ENCODE measurements around the gene LCN6. TPM values are rescaled to one million over a fixed set of nuclear protein-coding genes. Genes with fewer than 3 reads are reported as not detected.

The LCN6 gene
- polyA plus RNA-seq, 1 donor (not counting 4 experiments of a cell fraction or from before 2014, with no cell fraction given), result not detected

DNA sequence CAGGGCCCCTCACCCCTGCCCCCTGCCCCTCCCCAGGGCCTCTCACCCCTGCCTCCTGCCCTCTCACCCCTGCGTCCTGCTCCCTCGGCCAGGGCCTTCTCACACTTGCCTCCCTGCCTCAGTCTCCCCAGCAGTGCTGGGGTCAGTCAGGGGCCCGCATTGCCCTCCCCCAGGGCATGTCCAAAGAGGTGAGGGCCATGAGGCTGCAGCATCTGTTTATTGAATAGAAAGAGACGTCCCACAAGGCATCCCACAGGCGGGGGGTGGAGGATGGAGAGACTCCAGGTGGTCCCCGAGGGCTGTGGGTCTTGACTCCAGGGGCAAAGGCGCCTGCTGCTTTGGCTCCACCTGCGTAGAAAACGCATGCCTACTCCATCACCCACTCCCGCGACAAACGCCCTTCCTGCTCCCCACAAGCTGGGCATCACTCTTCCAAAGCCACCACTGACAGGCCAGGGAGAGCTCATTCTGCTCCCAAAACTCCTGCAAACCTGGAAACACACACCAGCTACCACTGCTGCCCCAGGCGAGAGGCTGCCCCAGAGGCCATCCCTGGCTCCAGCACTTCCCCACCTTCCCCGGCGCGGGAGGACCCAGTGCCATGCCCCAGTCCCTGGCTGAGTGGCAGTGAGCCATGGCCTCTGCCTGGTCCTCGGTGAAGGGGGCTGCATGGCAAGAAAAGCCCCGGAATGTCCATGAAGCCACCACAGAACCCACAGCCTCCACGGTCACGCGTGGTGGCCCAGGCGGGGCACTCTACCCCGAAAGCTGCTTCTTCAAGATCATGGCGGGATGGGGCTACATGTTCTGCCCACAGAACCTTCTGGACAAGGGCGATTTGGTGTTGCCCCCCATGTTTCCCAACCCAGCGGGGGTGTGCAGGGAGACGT lies 11.4 kb upstream of the LCN6 start:
- dilution Hi-C loops (cut with MboI; ENCODE audit: extremely low pct_ligation_motif_present, low sequenced_read_pairs), result no loop called here
- H3K9ac ChIP-seq (ENCODE audit: control insufficient read depth, extremely low read depth, insufficient read depth, low read length), result no peak overlapping the region
- no peaks in the 10 kb centered on the region for H4K20me1 ChIP-seq (ENCODE audit: control insufficient read depth, extremely low read depth, insufficient read depth, low read length)
- H3K27me3 ChIP-seq (ENCODE audit: control insufficient read depth, extremely low read depth, insufficient read depth, low read length), result peaks cover 22% of the 10 kb centered on the region
- no peak overlapping the region for H2AFZ ChIP-seq (ENCODE audit: control insufficient read depth, low read length)
- H3K4me1 ChIP-seq (ENCODE audit: control insufficient read depth, extremely low read depth, insufficient read depth, low read length), result no peaks in the 10 kb centered on the region
- no peaks in the 10 kb centered on the region for H3K36me3 ChIP-seq (ENCODE audit: control insufficient read depth in 2 of 2, extremely low read depth in 1 of 2, insufficient read depth in 2 of 2, low read length in 2 of 2)
- no peak overlapping the region for H3K4me2 ChIP-seq (ENCODE audit: control insufficient read depth, extremely low read depth, insufficient read depth, low read depth, low read length)
- FAIRE-seq, result no peak
- no peak for DNase-seq (ENCODE audit: low read depth, low spot score)
- no peak overlapping the region for H3K4me3 ChIP-seq (ENCODE audit: control insufficient read depth in 2 of 3, extremely low read depth in 1 of 3, insufficient read depth in 2 of 3, low read depth in 1 of 3, low read length in 3 of 3)
- peaks cover 5% of the 10 kb centered on the region for H3K9me3 ChIP-seq (ENCODE audit: control insufficient read depth, low read depth, low read length)
- no peaks in the 10 kb centered on the region for H3K9me1 ChIP-seq (ENCODE audit: control insufficient read depth, extremely low read depth, insufficient read depth, low read length)
- H3K27ac ChIP-seq (ENCODE audit: control insufficient read depth, insufficient read depth, low read length), result no peak overlapping the region
- TF ChIP-seq, protein P1, sequence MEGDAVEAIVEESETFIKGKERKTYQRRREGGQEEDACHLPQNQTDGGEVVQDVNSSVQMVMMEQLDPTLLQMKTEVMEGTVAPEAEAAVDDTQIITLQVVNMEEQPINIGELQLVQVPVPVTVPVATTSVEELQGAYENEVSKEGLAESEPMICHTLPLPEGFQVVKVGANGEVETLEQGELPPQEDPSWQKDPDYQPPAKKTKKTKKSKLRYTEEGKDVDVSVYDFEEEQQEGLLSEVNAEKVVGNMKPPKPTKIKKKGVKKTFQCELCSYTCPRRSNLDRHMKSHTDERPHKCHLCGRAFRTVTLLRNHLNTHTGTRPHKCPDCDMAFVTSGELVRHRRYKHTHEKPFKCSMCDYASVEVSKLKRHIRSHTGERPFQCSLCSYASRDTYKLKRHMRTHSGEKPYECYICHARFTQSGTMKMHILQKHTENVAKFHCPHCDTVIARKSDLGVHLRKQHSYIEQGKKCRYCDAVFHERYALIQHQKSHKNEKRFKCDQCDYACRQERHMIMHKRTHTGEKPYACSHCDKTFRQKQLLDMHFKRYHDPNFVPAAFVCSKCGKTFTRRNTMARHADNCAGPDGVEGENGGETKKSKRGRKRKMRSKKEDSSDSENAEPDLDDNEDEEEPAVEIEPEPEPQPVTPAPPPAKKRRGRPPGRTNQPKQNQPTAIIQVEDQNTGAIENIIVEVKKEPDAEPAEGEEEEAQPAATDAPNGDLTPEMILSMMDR (optimal IDR thresholded peaks at IDR 0.05 in 1 of 3, IDR thresholded peaks at IDR 0.05 in 1 of 3, conservative IDR thresholded peaks at IDR 0.05 in 1 of 3; ENCODE audit: extremely low read depth in 1 of 3, insufficient read depth in 2 of 3, low read length in 3 of 3), result no peak
- no peak for TF ChIP-seq EZH2 (IDR thresholded peaks at IDR 0.05; ENCODE audit: low read length)
- no peaks in the 10 kb centered on the region for H3K79me2 ChIP-seq (ENCODE audit: control insufficient read depth, insufficient read depth, low read length)

DNA sequence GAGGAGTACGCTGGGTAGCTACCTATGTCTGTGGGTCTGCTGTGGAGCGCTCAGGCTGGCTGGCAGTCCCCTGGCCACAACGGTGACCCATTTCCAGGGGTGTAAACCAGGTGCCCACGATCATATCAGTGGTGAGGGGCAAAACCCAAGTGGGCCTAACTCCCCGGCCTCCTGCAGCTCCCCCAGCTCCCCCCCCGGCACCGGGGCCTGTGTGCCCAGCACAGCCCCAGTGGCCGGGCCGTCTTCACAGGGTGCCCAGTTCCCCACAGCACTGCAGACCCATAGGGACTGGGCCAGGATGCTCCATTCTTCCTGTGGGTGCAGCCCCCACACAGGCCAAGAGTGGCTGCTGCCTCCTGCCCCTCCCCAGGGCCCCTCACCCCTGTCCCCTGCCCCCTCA lies 10.7 kb upstream of the LCN6 start:
- H3K79me2 ChIP-seq (ENCODE audit: control insufficient read depth, insufficient read depth, low read length), result no peaks in the 10 kb centered on the region
- H2AFZ ChIP-seq (ENCODE audit: control insufficient read depth, low read length), result no peak overlapping the region
- H3K9me1 ChIP-seq (ENCODE audit: control insufficient read depth, extremely low read depth, insufficient read depth, low read length), result no peaks in the 10 kb centered on the region
- H3K4me3 ChIP-seq (ENCODE audit: control insufficient read depth in 2 of 3, extremely low read depth in 1 of 3, insufficient read depth in 2 of 3, low read depth in 1 of 3, low read length in 3 of 3), result no peak overlapping the region
- no peak for TF ChIP-seq EZH2 (IDR thresholded peaks at IDR 0.05; ENCODE audit: low read length)
- TF ChIP-seq, protein P1 (optimal IDR thresholded peaks at IDR 0.05 in 1 of 3, IDR thresholded peaks at IDR 0.05 in 1 of 3, conservative IDR thresholded peaks at IDR 0.05 in 1 of 3; ENCODE audit: extremely low read depth in 1 of 3, insufficient read depth in 2 of 3, low read length in 3 of 3), result no peak
- FAIRE-seq (no peak), DNase-seq (ENCODE audit: low read depth, low spot score) (no peak)
- no peak overlapping the region for H3K4me2 ChIP-seq (ENCODE audit: control insufficient read depth, extremely low read depth, insufficient read depth, low read depth, low read length)
- no peaks in the 10 kb centered on the region for H4K20me1 ChIP-seq (ENCODE audit: control insufficient read depth, extremely low read depth, insufficient read depth, low read length)
- no peak overlapping the region for H3K27ac ChIP-seq (ENCODE audit: control insufficient read depth, insufficient read depth, low read length)
- H3K9ac ChIP-seq (ENCODE audit: control insufficient read depth, extremely low read depth, insufficient read depth, low read length), result no peak overlapping the region
- no peaks in the 10 kb centered on the region for H3K4me1 ChIP-seq (ENCODE audit: control insufficient read depth, extremely low read depth, insufficient read depth, low read length)
- dilution Hi-C loops (cut with MboI; ENCODE audit: extremely low pct_ligation_motif_present, low sequenced_read_pairs), result no loop called here
- peaks cover 19% of the 10 kb centered on the region for H3K27me3 ChIP-seq (ENCODE audit: control insufficient read depth, extremely low read depth, insufficient read depth, low read length)
- H3K36me3 ChIP-seq (ENCODE audit: control insufficient read depth in 2 of 2, extremely low read depth in 1 of 2, insufficient read depth in 2 of 2, low read length in 2 of 2), result no peaks in the 10 kb centered on the region
- peaks cover 5% of the 10 kb centered on the region for H3K9me3 ChIP-seq (ENCODE audit: control insufficient read depth, low read depth, low read length)
